K562 (cell line): ENCODE results near the gene PPP1R15A. TPM values are rescaled to one million over a fixed set of nuclear protein-coding genes. Genes with fewer than 3 reads are reported as not detected.

Experiments used
- CTBP1 ChIP-seq: fragments of 450-650 bp; IDR thresholded peaks from 2 replicates; pipeline ENCODE4 v1.6.1; 2016; ENCODE audit warnings: borderline replicate concordance
- DNMT1 ChIP-seq: fragments of 450-650 bp; IDR thresholded peaks from 2 replicates; pipeline ENCODE4 v1.6.1; 2016; ENCODE audit warnings: antibody characterized with exemption, mild to moderate bottlenecking
- FOS ChIP-seq: IDR thresholded peaks from 3 replicates; pipeline ENCODE4 v1.6.1; 2011; ENCODE audit not compliant: insufficient read length; ENCODE audit errors: extremely low read depth
- LARP7 ChIP-seq: fragments of 450-650 bp; IDR thresholded peaks from 2 replicates; pipeline ENCODE4 v1.6.1; 2016
- MAZ ChIP-seq, 2 experiments: fragments of 450-650 bp in 1 of 2; sonication (generic) in 1 of 2; formaldehyde crosslinking; IDR thresholded peaks in 1 of 2; conservative IDR thresholded peaks in 1 of 2; 2 replicates each; pipeline versions ENCODE4 v1.4.0 to v1.5.0; 2020; ENCODE audit warnings: mild to moderate bottlenecking in 1 of 2, missing genetic modification reagents in 1 of 2
- MNT ChIP-seq, 2 experiments: fragments of 450-650 bp; conservative IDR thresholded peaks; 2 replicates each; pipeline ENCODE4 v1.6.1; 2017; ENCODE audit warnings: mild to moderate bottlenecking in 2 of 2, moderate library complexity in 2 of 2
- NR1H2 ChIP-seq: sonication (generic); formaldehyde crosslinking; IDR thresholded peaks from 2 replicates; pipeline ENCODE4 v1.4.0; 2020; ENCODE audit warnings: mild to moderate bottlenecking, missing genetic modification reagents
- SPI1 ChIP-seq: IDR thresholded peaks from 2 replicates; pipeline ENCODE4 v1.6.1; 2011; ENCODE audit warnings: low read depth, low read length, control low read depth, borderline replicate concordance
- TCF3 ChIP-seq: sonication (generic); formaldehyde crosslinking; IDR thresholded peaks from 2 replicates; pipeline ENCODE4 v1.4.0; 2020; ENCODE audit warnings: mild to moderate bottlenecking, missing genetic modification reagents
- TOE1 ChIP-seq, 2 experiments: fragments of 450-650 bp in 1 of 2; sonication (generic) in 1 of 2; formaldehyde crosslinking in 1 of 2; IDR thresholded peaks; 2 replicates each; pipeline versions ENCODE4 v1.7.1 to v1.8.0; 2016 to 2022; ENCODE audit warnings: borderline replicate concordance in 2 of 2, mild to moderate bottlenecking in 2 of 2, antibody characterized with exemption in 1 of 2, inconsistent platforms in 1 of 2, low read depth in 1 of 2, missing genetic modification reagents in 1 of 2, moderate library complexity in 1 of 2
- USF2 ChIP-seq: sonication (generic); formaldehyde crosslinking; IDR thresholded peaks from 2 replicates; pipeline ENCODE4 v1.5.0; 2020; ENCODE audit warnings: missing genetic modification reagents
- ZBTB12 ChIP-seq: fragments of 250-450 bp; sonication (Bioruptor Pico); IDR thresholded peaks from 2 replicates; pipeline ENCODE4 v1.4.0; 2020
- ZNF282 ChIP-seq: sonication (generic); formaldehyde crosslinking; IDR thresholded peaks from 2 replicates; pipeline ENCODE4 v1.8.1; 2023; ENCODE audit warnings: missing genetic modification reagents
- polyA plus RNA-seq, 8 experiments: library from polyadenylated mRNA; depleted of rRNA in 4 of 8; stranded (reverse) in 5 of 8; unstranded in 3 of 8; fragments of >200 nt; fragmentation: Nextera tagmentation in 2 of 8; fragmentation: Illumina TruSeq in 1 of 8; extraction: Ambion mirVana in 2 of 8; extraction: Trizol in 1 of 8; gene quantifications; 2 replicates each; pipeline versions ENCODE4 v1.2.1 to v1.2.3, GENCODE V29; 2011 to 2014; ENCODE audit warnings: inconsistent platforms in 1 of 8, missing spikeins in 1 of 8
- total RNA-seq, 7 experiments: library from RNA; depleted of rRNA in 6 of 7; stranded (reverse); fragments of >200 nt in 6 of 7; fragmentation: Illumina TruSeq in 2 of 7; extraction: Trizol in 2 of 7; gene quantifications; 2 replicates each; pipeline versions ENCODE4 v1.2.1 to v1.2.3, GENCODE V29; 2011 to 2021; ENCODE audit warnings: low replicate concordance in 1 of 7
- TF ChIP-seq, protein P1 (sequence below): fragments of 250-450 bp; sonication (Bioruptor Pico); IDR thresholded peaks from 2 replicates; pipeline ENCODE4 v1.6.1; 2021; ENCODE audit warnings: mild to moderate bottlenecking
- TF ChIP-seq, protein P2 (sequence below): sonication (generic); formaldehyde crosslinking; IDR thresholded peaks from 2 replicates; pipeline ENCODE4 v1.8.0; 2023; ENCODE audit warnings: missing genetic modification reagents, mild to moderate bottlenecking, borderline replicate concordance
- TF ChIP-seq, protein P3 (sequence below): sonication (generic); IDR thresholded peaks from 2 replicates; pipeline ENCODE4 v1.6.1; 2016

The PPP1R15A gene
- total and polyA plus RNA-seq, 9 of the 15 experiments (the other 6 are each of a cell fraction or from before 2014, with no cell fraction given): 0.42 to 73.7 (median 44.0) TPM

GRCh38 chr19:48918801-48919247 is 46.6 kb downstream of the PPP1R15A start (continued):
- TF ChIP-seq MNT (conservative IDR thresholded peaks at IDR 0.05): peak in 1 of 2 experiments; percentile 46; a peak in 2 of 4 replicates
- no peak for TF ChIP-seq ZNF282
- peak; percentile 66 to 81; a peak in 3 of 4 replicates for TF ChIP-seq MAZ (CRISPR knock-in tag; conservative IDR thresholded peaks at IDR 0.05 in 1 of 2, IDR thresholded peaks at IDR 0.05 in 1 of 2)
- TF ChIP-seq LARP7: peak; percentile 51; the same call in 1 of the 2 replicates
- peak; percentile 47; the same call in 1 of the 2 replicates for TF ChIP-seq CTBP1
- no peak for TF ChIP-seq USF2
- no peak for TF ChIP-seq NR1H2 (CRISPR knock-in tag)
- TF ChIP-seq TOE1 (IDR thresholded peaks at IDR 0.05; ENCODE audit: borderline replicate concordance): peak; percentile 41; the same call in 1 of the 2 replicates
- TF ChIP-seq TOE1 (CRISPR knock-in tag; IDR thresholded peaks at IDR 0.05; ENCODE audit: borderline replicate concordance, low read depth): no peak
- no peak for TF ChIP-seq SPI1
- TF ChIP-seq TCF3: peak; percentile 64
- TF ChIP-seq ZBTB12 (CRISPR knock-in tag): no peak
- no peak for TF ChIP-seq FOS
- TF ChIP-seq, protein P1, sequence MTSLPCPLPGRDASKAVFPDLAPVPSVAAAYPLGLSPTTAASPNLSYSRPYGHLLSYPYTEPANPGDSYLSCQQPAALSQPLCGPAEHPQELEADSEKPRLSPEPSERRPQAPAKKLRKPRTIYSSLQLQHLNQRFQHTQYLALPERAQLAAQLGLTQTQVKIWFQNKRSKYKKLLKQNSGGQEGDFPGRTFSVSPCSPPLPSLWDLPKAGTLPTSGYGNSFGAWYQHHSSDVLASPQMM: no peak
- 0 out of 2 replicates have a peak, but pooled peaks have one; percentile 58 for TF ChIP-seq DNMT1
- TF ChIP-seq, protein P2, sequence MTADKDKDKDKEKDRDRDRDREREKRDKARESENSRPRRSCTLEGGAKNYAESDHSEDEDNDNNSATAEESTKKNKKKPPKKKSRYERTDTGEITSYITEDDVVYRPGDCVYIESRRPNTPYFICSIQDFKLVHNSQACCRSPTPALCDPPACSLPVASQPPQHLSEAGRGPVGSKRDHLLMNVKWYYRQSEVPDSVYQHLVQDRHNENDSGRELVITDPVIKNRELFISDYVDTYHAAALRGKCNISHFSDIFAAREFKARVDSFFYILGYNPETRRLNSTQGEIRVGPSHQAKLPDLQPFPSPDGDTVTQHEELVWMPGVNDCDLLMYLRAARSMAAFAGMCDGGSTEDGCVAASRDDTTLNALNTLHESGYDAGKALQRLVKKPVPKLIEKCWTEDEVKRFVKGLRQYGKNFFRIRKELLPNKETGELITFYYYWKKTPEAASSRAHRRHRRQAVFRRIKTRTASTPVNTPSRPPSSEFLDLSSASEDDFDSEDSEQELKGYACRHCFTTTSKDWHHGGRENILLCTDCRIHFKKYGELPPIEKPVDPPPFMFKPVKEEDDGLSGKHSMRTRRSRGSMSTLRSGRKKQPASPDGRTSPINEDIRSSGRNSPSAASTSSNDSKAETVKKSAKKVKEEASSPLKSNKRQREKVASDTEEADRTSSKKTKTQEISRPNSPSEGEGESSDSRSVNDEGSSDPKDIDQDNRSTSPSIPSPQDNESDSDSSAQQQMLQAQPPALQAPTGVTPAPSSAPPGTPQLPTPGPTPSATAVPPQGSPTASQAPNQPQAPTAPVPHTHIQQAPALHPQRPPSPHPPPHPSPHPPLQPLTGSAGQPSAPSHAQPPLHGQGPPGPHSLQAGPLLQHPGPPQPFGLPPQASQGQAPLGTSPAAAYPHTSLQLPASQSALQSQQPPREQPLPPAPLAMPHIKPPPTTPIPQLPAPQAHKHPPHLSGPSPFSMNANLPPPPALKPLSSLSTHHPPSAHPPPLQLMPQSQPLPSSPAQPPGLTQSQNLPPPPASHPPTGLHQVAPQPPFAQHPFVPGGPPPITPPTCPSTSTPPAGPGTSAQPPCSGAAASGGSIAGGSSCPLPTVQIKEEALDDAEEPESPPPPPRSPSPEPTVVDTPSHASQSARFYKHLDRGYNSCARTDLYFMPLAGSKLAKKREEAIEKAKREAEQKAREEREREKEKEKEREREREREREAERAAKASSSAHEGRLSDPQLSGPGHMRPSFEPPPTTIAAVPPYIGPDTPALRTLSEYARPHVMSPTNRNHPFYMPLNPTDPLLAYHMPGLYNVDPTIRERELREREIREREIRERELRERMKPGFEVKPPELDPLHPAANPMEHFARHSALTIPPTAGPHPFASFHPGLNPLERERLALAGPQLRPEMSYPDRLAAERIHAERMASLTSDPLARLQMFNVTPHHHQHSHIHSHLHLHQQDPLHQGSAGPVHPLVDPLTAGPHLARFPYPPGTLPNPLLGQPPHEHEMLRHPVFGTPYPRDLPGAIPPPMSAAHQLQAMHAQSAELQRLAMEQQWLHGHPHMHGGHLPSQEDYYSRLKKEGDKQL: no peak
- TF ChIP-seq, protein P3, sequence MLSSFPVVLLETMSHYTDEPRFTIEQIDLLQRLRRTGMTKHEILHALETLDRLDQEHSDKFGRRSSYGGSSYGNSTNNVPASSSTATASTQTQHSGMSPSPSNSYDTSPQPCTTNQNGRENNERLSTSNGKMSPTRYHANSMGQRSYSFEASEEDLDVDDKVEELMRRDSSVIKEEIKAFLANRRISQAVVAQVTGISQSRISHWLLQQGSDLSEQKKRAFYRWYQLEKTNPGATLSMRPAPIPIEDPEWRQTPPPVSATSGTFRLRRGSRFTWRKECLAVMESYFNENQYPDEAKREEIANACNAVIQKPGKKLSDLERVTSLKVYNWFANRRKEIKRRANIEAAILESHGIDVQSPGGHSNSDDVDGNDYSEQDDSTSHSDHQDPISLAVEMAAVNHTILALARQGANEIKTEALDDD: no peak
